GM21360 (cell line): ENCODE measurements around the gene MN1.
"Not testable (repeated sequence)": the region's sequence is repeated elsewhere in the genome, so short reads cannot be mapped to it uniquely, and the experiment has no call there.

Experiments used
- ATAC-seq: cut with Tn5 transposase; IDR thresholded peaks from one replicate; pipeline ENCODE4 v1.9.1; 2021; ENCODE audit warnings: mild to moderate bottlenecking, moderate library complexity; ENCODE audit not compliant: unreplicated experiment

MN1 gene

DNA sequence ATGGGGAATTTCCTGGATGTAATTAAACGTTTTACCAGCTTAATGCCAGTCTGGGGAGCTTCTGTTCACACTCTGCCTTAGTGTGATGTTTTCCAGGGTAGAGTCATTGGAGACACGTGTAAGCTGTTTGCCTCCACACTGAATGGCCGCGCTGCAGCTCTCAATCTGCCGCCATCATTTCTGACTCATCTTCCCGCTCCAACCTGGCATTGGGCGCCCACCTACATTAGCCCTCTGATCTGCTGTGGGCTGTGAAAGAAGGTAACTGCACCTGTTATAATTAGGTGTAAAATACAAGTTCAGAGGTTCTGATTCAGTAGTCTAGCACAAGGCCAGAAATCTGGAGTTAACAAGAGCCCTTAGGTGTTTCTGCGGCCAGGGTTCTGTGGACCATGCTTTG lies 54.6 kb downstream of the MN1 start:
- no peak for ATAC-seq

DNA sequence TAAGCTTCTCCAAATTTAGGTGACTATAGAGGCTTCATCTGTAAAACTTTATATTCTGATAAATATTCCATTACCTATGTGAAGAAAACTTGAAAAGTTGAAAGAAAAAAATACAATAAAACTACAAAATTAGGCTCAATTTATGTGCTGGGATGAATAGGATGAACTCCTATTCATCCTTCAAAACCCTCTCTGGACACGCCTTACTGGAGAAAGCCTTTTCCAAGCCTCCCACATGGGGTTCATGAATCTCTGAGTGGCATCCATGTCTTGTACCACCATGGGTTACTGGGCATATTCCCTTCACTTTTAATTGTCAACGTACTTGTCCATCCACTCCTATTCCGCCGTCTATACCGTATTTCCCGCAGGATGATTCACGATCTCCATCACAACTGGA lies 55.7 kb downstream of the MN1 start:
- ATAC-seq, result no peak

- ATAC-seq, result no peak
Measured at GRCh38 chr22:27745154-27745553, 56.4 kb downstream of the MN1 start.

DNA sequence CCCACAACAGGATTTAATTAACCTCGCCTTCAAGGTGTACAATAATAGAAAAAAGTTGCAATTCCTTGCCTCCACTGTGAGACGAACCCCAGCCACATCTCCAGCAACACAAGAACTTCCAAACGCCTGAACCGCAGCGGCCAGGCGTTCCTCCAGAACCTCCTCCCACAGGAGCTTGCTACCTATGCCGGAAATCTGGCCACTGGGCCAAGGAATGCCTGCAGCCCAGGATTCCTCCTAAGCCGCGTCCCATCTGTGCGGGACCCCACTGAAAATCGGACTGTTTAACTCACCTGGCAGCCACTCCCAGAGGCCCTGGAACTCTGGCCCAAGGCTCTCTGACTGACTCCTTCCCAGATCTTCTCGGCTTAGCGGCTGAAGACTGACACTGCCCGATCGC lies 57.5 kb downstream of the MN1 start:
- not testable (repeated sequence) for ATAC-seq

- ATAC-seq, result no peak
Measured at GRCh38 chr22:27740202-27740748, 61.3 kb downstream of the MN1 start.

- ATAC-seq, result no peak
Measured at GRCh38 chr22:27737521-27737920, 64.0 kb downstream of the MN1 start.

DNA sequence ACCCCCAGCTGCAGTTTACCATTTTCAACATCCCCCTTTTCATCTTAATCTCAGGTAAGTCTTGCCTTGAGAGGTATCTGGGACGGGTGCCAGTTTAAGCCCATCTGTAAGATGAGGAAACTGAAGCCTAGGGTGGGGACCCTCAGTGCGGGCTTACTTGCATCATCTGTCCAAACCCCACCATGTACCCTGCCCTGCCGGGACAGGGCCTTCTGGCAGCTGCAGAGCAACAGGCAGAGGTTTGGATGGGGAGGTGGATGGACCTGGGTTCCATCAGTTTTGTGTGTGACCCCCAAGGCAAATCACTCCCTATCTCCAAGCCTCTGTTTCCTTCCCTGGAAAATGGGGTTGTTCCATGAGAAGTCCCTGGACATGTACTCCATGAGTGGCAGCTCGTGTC lies 67.5 kb downstream of the MN1 start:
- ATAC-seq, result no peak

- ATAC-seq, result no peak
Measured at GRCh38 chr22:27732841-27733240, 68.7 kb downstream of the MN1 start.

GRCh38 chr22:27732391-27732790 lies 69.2 kb downstream of the MN1 start:
- ATAC-seq, result no peak

DNA sequence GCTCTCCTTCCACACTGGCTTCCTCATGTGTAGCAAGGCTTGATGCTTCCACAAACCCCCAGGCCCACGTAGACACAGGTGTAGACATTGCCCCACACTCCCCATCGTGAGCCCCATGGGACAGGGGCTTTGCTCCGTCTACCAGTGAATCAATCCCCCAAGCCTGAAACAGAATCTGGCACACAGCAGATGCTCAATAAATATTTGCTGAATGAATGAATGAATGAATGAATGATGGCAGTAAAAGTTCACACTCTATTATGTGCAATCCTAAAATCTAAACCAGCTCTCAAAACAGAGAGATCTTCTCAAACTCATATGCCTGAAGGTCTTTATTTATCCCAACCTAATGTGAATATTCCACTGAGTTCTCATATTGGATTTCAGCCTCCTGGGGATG lies 69.9 kb downstream of the MN1 start:
- ATAC-seq, result no peak

GRCh38 chr22:27730641-27731433 lies 70.7 kb downstream of the MN1 start:
- ATAC-seq, result no peak

DNA sequence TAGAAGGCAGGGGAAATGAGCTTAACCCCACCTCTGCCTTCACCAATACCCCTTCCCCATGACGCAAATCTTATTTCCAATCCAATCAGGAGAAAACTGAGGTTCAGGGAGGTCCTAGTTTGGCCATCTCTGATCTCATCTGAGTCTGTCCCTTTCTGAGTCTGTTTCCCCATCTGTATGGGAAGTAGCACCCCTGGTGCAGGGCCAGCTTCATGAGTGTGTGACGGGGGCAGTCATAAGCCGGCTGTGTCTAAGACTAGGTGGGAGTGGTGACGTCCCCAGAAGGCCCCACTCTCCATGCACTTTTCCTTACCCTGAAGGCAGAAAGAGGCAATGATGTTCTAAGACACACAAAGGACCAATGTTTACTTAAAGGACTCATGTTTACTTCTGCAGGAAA lies 72.3 kb downstream of the MN1 start:
- ATAC-seq, result no peak

- ATAC-seq, result no peak
Measured at GRCh38 chr22:27727673-27728451, 73.7 kb downstream of the MN1 start.

- ATAC-seq, result no peak
Measured at GRCh38 chr22:27726686-27727449, 74.7 kb downstream of the MN1 start.

DNA sequence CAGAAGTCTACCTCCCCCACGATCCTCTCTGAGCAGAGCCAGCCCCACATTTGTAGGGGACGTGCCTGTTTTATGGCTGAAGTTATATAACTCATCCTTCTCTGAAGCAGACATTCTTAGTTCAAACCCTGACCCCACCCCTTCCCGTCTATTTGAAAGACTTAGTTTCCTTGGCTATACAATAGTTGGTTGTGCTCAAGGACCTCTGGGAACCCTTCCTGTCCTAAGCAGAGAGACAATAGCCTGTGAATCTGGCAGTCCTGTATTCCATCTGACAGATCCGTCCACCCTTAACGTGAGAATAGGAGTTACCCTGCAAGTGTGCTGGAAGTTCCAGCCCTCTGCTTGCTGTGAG lies 75.2 kb downstream of the MN1 start:
- no peak for ATAC-seq

- no peak for ATAC-seq
Measured at GRCh38 chr22:27725661-27726060, 75.9 kb downstream of the MN1 start.

- ATAC-seq, result no peak
Measured at GRCh38 chr22:27724709-27725108, 76.8 kb downstream of the MN1 start.

DNA sequence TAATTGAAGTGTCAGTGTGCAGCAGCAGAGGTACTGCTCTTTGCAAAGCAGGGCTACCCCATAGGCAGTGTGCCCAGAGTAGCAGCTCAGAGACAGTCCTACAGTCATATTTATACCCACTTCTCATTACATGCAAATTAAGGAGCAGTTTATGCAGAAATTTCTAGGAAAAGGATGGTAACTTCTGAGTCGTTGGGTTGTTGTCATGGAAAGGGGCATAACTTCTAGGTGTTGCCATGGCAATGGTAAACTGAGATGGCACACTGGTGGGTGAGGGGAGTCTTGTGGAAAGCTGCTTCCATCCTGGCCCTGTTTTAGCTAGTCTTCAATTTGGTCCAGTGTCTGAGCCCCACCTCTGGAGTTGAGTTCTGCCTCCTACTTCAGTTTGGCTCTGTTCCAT lies 77.4 kb downstream of the MN1 start:
- no peak for ATAC-seq

DNA sequence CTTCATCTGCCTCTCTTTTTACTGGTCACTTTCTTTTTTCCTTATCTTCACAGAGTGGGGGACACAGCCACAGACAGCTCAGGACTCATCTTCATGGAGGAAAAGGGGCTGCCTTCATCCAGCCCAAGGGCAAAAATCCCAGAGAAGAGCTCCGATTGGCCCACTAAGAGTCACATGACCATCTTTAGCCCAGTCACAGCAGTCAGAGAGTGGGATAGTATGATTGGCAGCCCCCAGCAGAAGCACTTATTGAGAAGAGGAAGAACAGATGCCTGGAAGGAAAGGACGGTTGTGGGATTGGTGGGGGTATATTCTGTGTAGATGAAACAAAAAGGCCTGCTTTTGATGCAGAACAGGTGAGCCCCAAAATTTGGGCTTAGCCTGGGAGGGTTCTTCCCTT lies 77.8 kb downstream of the MN1 start:
- ATAC-seq, result no peak

- ATAC-seq, result no peak
Measured at GRCh38 chr22:27723158-27723557, 78.4 kb downstream of the MN1 start.

DNA sequence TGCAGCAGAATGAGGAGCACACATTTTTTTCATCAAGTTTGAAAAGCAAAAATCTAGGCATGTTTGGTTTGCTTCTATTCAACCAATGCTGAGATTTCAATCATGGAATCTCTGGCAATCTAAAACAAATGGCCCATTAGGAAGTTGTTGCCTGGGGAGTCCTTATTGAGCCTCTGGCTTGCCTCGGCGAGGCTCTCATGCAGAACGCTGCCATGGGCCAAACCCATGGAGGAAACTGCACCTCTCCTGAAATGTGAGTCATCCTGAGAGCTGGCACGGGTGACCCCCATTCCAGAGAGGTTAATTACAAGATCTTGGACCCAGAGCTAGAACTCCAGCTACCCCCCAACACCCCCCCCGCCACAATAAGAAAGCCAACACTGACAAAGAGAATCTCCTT lies 80.7 kb downstream of the MN1 start:
- no peak for ATAC-seq
